Raji (cell line): ENCODE measurements around the gene DYNC1H1.

Source experiments
- POLR2A ChIP-seq: IDR thresholded peaks from 2 replicates; pipeline ENCODE4 v1.6.1; 2011; ENCODE audit warnings: low read depth, low read length, control low read depth; ENCODE audit not compliant: insufficient read depth

DYNC1H1 gene

GRCh38 chr14:101956179-101956885, 8.0 kb upstream of the DYNC1H1 start:
- no peak for TF ChIP-seq POLR2A

GRCh38 chr14:101957406-101958234, 6.8 kb upstream of the DYNC1H1 start:
- TF ChIP-seq POLR2A = no peak

- TF ChIP-seq POLR2A = no peak
These were observed 5.8 kb upstream of the DYNC1H1 start for GRCh38 chr14:101958418-101959180.

GRCh38 chr14:101959277-101959676, 5.1 kb upstream of the DYNC1H1 start:
- TF ChIP-seq POLR2A = no peak

DNA sequence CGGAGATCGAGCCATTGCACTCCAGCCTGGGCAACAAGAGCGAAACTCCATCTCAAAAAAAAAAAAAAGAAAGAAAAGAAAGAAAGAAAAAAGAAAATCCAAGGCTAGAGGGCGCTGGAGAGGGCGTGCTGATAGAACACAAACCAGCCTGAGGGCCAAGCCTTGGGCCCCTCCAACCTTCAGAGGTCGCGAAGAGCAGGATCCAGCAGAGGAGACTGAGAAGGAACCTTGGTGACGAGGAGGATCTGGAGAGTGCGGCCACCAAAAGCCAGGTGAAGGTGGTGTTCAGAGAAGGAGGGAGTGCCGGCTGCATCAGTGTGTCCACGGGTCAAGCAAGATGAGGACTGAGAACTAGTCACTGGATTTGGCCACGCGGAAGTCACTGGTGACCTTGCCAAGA, 4.1 kb upstream of the DYNC1H1 start:
- no peak for TF ChIP-seq POLR2A

GRCh38 chr14:101961011-101961721, 3.2 kb upstream of the DYNC1H1 start:
- TF ChIP-seq POLR2A = no peak

DNA sequence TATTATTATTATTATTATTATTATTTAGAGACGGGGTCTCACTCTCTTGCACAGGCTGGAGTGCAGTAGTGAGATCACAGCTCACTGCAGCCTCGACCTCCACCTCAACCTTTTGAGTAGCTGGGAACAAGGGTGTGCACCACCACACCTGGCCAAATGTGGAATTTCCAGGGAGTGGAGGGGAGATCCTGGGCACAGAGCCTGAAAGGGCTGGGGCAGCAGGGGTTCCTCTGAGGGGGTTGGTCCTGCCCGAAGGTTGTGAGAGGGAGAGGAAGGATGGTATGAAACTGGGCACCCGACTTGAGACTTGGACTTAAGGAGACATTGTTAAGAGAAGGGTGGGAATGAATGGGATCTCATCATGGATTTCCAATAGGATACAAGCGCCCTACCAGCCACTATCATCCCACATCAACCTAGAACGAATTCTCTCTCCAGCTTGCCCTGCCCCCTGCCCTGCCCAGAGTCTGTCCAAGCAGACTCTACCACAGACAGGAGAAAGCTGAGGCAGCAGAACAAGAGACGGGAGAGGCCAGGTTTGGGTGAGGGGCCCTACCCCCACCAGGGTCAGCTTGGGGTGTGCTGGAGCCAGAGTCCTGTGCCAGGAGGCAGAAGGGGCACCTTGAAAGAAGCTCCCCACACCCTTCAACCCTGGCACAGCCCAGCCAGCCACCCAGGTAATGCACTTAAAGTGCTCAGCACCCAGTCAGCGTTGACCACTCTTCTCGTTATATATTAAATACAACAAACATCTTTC, 2.4 kb upstream of the DYNC1H1 start:
- TF ChIP-seq POLR2A = no peak

GRCh38 chr14:101962503-101962874, 1.9 kb upstream of the DYNC1H1 start:
- no peak for TF ChIP-seq POLR2A

DNA sequence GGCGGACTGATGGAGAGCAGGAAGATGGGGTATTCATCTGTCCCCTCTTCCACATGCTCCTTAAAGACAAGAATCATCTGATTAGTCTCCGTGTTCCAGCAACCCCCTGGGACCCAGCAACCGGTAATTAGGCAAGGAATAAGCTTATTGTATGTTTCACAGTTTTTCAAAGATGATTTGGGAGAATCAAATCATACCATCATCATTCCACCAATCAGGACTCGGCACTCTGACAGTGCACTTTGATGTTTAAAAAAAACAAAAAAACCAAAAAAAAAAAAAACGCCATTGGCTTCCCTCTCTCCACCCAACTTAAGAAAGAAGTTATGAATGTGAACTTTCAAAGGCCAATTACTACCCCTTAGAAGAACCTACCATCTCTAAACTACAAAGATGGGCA, 1.3 kb upstream of the DYNC1H1 start:
- TF ChIP-seq POLR2A = no peak

DNA sequence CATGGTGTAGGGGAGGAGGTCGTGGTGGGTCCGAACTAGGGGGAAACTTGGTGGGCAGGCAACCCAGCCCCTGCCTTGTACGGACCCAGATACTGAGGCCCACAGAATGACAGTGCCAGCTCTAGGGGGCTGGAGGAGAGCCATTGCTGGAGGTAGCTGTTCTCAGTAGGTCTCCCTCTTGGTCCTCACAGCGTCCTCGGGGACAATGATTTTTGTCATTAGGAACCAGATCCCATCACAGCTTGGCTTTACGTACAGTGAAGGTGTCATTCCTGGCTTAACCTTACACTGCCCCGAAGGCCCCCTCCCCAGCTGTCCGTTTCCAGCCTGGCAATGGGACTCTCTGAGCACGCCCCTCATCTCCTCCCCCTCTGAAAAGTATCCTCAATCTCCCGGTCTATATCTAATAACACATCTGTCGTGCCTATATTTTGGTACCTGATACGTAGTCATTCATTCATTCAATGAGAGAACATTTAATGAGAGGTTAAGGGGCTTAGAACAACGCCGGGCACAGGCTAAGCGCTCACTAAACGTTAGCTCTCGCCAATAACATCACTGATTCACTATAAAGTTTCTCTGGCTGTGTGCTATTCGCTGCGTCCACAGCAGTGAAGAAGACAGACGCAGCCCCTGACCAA, 597 bp upstream of the DYNC1H1 start:
- no peak for TF ChIP-seq POLR2A

DNA sequence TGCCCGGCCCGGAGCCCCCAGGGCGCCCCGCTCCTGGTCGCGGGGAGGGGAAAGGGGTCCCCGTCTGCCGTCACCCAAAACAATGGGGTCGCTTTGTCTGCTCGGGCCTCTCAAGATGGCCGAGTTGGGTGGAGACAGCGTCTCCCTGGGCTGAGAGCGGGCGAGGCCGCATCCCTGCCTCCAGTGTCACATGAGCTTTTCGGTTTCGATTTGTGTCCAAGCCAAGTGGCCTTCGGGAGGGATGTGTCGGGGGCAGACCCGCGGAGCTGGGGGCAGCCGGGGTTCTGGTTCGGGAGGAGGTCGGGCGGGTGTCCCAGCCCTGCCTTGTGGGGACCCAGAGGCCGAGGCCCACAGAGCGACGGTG, 790 bp downstream of the DYNC1H1 start:
- TF ChIP-seq POLR2A = no peak

GRCh38 chr14:101965770-101966722, 1.7 kb downstream of the DYNC1H1 start:
- TF ChIP-seq POLR2A = 0 out of 2 replicates have a peak, but pooled peaks have one; percentile 2

DNA sequence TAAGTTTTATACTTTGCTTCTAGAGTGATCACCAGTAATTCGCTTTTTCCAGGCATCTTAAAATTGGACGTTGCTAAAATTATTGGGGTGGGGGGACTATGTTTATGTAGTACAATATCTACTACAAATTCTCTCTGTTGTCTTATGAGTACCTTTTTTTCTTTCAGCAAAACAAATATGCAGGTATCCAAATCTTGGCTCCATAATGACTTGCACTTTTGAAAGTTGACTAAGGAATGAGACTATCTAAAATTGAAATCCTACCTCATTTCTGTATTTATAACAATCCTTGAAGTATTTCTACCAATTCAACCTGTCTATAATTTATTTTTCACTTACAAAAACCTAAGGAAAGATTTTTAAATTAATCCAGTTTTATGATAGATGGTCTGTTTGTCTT, 2.4 kb downstream of the DYNC1H1 start:
- TF ChIP-seq POLR2A = no peak
